ENCODE measurements around the gene PCK2.

DNA sequence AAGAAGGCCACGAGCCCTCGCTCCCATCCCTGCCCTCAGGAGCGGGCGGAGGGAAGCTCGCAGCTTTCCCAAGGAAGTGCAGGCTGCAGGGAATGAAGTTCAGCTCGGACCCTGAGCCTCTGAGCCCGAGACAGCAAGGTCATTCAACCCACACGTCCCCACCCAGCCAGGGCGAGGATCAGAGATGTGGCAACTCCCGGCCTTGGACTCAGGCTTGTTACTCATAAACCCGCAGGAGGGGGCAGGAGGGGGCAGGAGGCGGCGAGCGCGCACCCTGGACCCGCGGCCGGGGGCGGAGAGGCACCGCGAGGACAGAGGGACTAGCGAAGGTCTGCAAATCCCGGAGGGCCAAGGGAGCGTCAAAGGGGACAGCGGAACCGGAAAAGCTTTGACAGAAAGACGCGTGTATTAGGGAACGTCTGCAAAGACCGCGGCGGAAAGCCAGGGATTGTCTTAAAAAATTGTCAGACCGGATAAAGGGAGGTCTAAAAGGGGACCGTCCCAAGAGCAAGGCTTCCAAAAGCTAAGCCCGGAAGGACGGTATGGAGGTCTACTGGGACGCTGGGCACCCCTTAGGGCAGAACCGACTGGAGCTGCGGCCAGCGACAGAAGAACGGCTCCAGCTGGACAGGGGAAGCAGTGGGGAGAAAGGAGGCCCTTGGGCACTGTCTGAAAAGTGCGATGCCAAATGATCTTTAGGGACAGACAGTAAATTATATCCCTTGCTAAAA is 19.9 kb downstream of the PCK2 start:
- TF ChIP-seq EGR1 (IDR thresholded peaks at IDR 0.05; ENCODE audit: borderline replicate concordance, low read depth, low read length) (no peak), ZNF274 (IDR thresholded peaks at IDR 0.05; ENCODE audit: borderline replicate concordance, extremely low read depth, low read length) (no peak), RAD21 (IDR thresholded peaks at IDR 0.05 in 1 of 2, conservative IDR thresholded peaks at IDR 0.05 in 1 of 2; ENCODE audit: low read depth in 2 of 2, low read length in 2 of 2) (no peak), TEAD4 (IDR thresholded peaks at IDR 0.05; ENCODE audit: low read depth, low read length) (no peak), CHD1 (IDR thresholded peaks at IDR 0.05; ENCODE audit: low read depth, low read length) (no peak), CEBPB (IDR thresholded peaks at IDR 0.05; ENCODE audit: low read depth, low read length) (0 out of 2 replicates have a peak, but pooled peaks have one; percentile 4), POLR2A (IDR thresholded peaks at IDR 0.05; ENCODE audit: control extremely low read depth in 1 of 2, low read depth in 2 of 2, low read length in 2 of 2) (no peak)
- TF ChIP-seq, protein P1, sequence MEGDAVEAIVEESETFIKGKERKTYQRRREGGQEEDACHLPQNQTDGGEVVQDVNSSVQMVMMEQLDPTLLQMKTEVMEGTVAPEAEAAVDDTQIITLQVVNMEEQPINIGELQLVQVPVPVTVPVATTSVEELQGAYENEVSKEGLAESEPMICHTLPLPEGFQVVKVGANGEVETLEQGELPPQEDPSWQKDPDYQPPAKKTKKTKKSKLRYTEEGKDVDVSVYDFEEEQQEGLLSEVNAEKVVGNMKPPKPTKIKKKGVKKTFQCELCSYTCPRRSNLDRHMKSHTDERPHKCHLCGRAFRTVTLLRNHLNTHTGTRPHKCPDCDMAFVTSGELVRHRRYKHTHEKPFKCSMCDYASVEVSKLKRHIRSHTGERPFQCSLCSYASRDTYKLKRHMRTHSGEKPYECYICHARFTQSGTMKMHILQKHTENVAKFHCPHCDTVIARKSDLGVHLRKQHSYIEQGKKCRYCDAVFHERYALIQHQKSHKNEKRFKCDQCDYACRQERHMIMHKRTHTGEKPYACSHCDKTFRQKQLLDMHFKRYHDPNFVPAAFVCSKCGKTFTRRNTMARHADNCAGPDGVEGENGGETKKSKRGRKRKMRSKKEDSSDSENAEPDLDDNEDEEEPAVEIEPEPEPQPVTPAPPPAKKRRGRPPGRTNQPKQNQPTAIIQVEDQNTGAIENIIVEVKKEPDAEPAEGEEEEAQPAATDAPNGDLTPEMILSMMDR (IDR thresholded peaks at IDR 0.05; ENCODE audit: control extremely low read depth in 1 of 3, insufficient read depth in 1 of 3, low read depth in 1 of 3, low read length in 3 of 3), result no peak
- TF ChIP-seq, protein P2, sequence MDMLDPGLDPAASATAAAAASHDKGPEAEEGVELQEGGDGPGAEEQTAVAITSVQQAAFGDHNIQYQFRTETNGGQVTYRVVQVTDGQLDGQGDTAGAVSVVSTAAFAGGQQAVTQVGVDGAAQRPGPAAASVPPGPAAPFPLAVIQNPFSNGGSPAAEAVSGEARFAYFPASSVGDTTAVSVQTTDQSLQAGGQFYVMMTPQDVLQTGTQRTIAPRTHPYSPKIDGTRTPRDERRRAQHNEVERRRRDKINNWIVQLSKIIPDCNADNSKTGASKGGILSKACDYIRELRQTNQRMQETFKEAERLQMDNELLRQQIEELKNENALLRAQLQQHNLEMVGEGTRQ (IDR thresholded peaks at IDR 0.05; ENCODE audit: low read length), result no peak

Measured in H1 (cell line).